GM12891 (cell line): ENCODE measurements around the gene OSBPL1A. TPM values are rescaled to one million over a fixed set of nuclear protein-coding genes. Genes with fewer than 3 reads are reported as not detected.

Experiments used
- DNase-seq: peaks from one replicate; pipeline ENCODE4 v3.0.0; 2011; ENCODE audit warnings: low spot score; ENCODE audit not compliant: insufficient read length
- FAIRE-seq: peaks from 2 replicates; lab custom pipeline; 2011; peaks lifted over from hg19 to GRCh38; lab: Jason Lieb, UNC
- PAX5 ChIP-seq: IDR thresholded peaks from 2 replicates; pipeline ENCODE4 v1.6.1; 2011; ENCODE audit warnings: low read length, moderate library complexity, mild to moderate bottlenecking; ENCODE audit not compliant: insufficient read depth, severe bottlenecking
- POLR2A ChIP-seq: IDR thresholded peaks from 2 replicates; pipeline ENCODE4 v1.6.1; 2011; ENCODE audit warnings: low read depth, low read length, control low read depth
- POLR2AphosphoS5 ChIP-seq: IDR thresholded peaks from 2 replicates; pipeline ENCODE4 v1.6.1; 2011; ENCODE audit warnings: low read depth, low read length, control low read depth
- POU2F2 ChIP-seq: IDR thresholded peaks from 2 replicates; pipeline ENCODE4 v1.6.1; 2011; ENCODE audit warnings: low read depth, mild to moderate bottlenecking, control low read depth, low read length, moderate library complexity
- SPI1 ChIP-seq: IDR thresholded peaks from 2 replicates; pipeline ENCODE4 v1.6.1; 2011; ENCODE audit warnings: low read depth, low read length, control low read depth
- TAF1 ChIP-seq: IDR thresholded peaks from 2 replicates; pipeline ENCODE4 v1.6.1; 2011; ENCODE audit warnings: low read depth, low read length, control low read depth
- polyA plus RNA-seq: library from polyadenylated mRNA; unstranded; fragments of >200 nt; gene quantifications from one replicate; pipeline ENCODE4 v1.2.1, GENCODE V29; 2012; ENCODE audit warnings: low read depth, missing spikeins, inconsistent platforms; ENCODE audit not compliant: missing spikeins

The OSBPL1A gene
- polyA plus RNA-seq, result 0.05 TPM

- no peak for FAIRE-seq
- TF ChIP-seq POLR2A, result no peak
- no peak for TF ChIP-seq SPI1
- no peak for TF ChIP-seq TAF1
- TF ChIP-seq POLR2AphosphoS5, result no peak
- TF ChIP-seq POU2F2, result no peak
- TF ChIP-seq PAX5, result no peak
- DNase-seq, result peak; percentile 32
Measured at GRCh38 chr18:24397694-24398368, at the start of gene OSBPL1A. Gene OSBPL1A (minus strand): TSS chr18:24397824. CDS start chr18:24377533, 20,291 bp downstream.

GRCh38 chr18:24446953-24447538, 49.4 kb upstream of the OSBPL1A start:
- no peak for DNase-seq
- FAIRE-seq, result no peak
- no peak for TF ChIP-seq PAX5
- TF ChIP-seq POU2F2, result no peak
- no peak for TF ChIP-seq SPI1
- no peak for TF ChIP-seq POLR2AphosphoS5
- no peak for TF ChIP-seq TAF1
- no peak for TF ChIP-seq POLR2A

GRCh38 chr18:24446453-24446852, 48.8 kb upstream of the OSBPL1A start:
- DNase-seq (no peak), FAIRE-seq (no peak)
- TF ChIP-seq SPI1, result no peak
- no peak for TF ChIP-seq POU2F2
- TF ChIP-seq PAX5, result no peak
- no peak for TF ChIP-seq POLR2AphosphoS5
- no peak for TF ChIP-seq POLR2A
- TF ChIP-seq TAF1, result no peak

- no peak for TF ChIP-seq POLR2AphosphoS5
- TF ChIP-seq SPI1, result peak; percentile 31; the same call in 1 of the 2 replicates
- no peak for TF ChIP-seq PAX5
- no peak for TF ChIP-seq TAF1
- no peak for TF ChIP-seq POU2F2
- no peak for FAIRE-seq
- DNase-seq, result no peak
Measured at GRCh38 chr18:24443870-24444269, 46.2 kb upstream of the OSBPL1A start.

GRCh38 chr18:24436939-24437338, 39.3 kb upstream of the OSBPL1A start:
- TF ChIP-seq POU2F2, result no peak
- no peak for TF ChIP-seq SPI1
- TF ChIP-seq POLR2A, result no peak
- TF ChIP-seq TAF1, result no peak
- TF ChIP-seq PAX5, result no peak
- TF ChIP-seq POLR2AphosphoS5, result no peak
- FAIRE-seq (no peak), DNase-seq (no peak)

GRCh38 chr18:24432618-24433017, 35.0 kb upstream of the OSBPL1A start:
- no peak for FAIRE-seq
- no peak for TF ChIP-seq TAF1
- TF ChIP-seq SPI1, result no peak
- no peak for TF ChIP-seq POLR2A
- no peak for TF ChIP-seq PAX5
- no peak for TF ChIP-seq POLR2AphosphoS5
- TF ChIP-seq POU2F2, result no peak
- no peak for DNase-seq

- FAIRE-seq (no peak), DNase-seq (no peak)
- TF ChIP-seq POLR2AphosphoS5, result no peak
Measured at GRCh38 chr18:24429188-24429587, 31.6 kb upstream of the OSBPL1A start.

- DNase-seq (no peak), FAIRE-seq (no peak)
- TF ChIP-seq POLR2A (no peak), PAX5 (no peak), SPI1 (no peak), TAF1 (no peak), POU2F2 (no peak), POLR2AphosphoS5 (no peak)
Measured at GRCh38 chr18:24428709-24429108, 31.1 kb upstream of the OSBPL1A start.

- no peak for DNase-seq
- TF ChIP-seq POLR2A (no peak), PAX5 (no peak), TAF1 (no peak), POLR2AphosphoS5 (no peak), SPI1 (no peak), POU2F2 (no peak)
- FAIRE-seq, result no peak
Measured at GRCh38 chr18:24427484-24427883, 29.9 kb upstream of the OSBPL1A start.
